H9 (cell line): Measurements from ENCODE around the gene USH2A. TPM values are rescaled to one million over a fixed set of nuclear protein-coding genes. Genes with fewer than 3 reads are reported as not detected.

Experiments used
- DNase-seq: peaks from one replicate; pipeline ENCODE4 v3.0.0-alpha.2; 2017
- H2AFZ ChIP-seq: one replicate; pipeline ENCODE4 v1.6.1; 2013; ENCODE audit warnings: mild to moderate bottlenecking, low read length, control low read depth, moderate library complexity
- H2AK5ac ChIP-seq: 2 replicates; pipeline ENCODE4 v1.6.1; 2013; ENCODE audit warnings: low read length, control low read depth, mixed read lengths; ENCODE audit not compliant: insufficient read length
- H2BK120ac ChIP-seq: one replicate; pipeline ENCODE4 v1.6.1; 2013; ENCODE audit warnings: low read depth, mild to moderate bottlenecking, low read length, control low read depth, inconsistent platforms; ENCODE audit not compliant: poor library complexity, severe bottlenecking
- H2BK12ac ChIP-seq: 2 replicates; pipeline ENCODE4 v1.6.1; 2013; ENCODE audit warnings: low read length, control low read depth, mixed read lengths, low read depth; ENCODE audit not compliant: insufficient read length
- H2BK15ac ChIP-seq: 2 replicates; pipeline ENCODE4 v1.6.1; 2013; ENCODE audit warnings: low read depth, low read length, control low read depth
- H2BK20ac ChIP-seq: one replicate; pipeline ENCODE4 v1.6.1; 2013; ENCODE audit warnings: low read depth, mild to moderate bottlenecking, low read length, control low read depth, inconsistent platforms; ENCODE audit not compliant: poor library complexity, severe bottlenecking
- H2BK5ac ChIP-seq: 2 replicates; pipeline ENCODE4 v1.6.1; 2013; ENCODE audit warnings: low read length, control low read depth, mixed read lengths; ENCODE audit not compliant: insufficient read length
- H3K14ac ChIP-seq: 2 replicates; pipeline ENCODE4 v1.6.1; 2013; ENCODE audit warnings: low read length, control low read depth; ENCODE audit not compliant: insufficient read depth
- H3K18ac ChIP-seq: 2 replicates; pipeline ENCODE4 v1.6.1; 2013; ENCODE audit warnings: low read depth, mild to moderate bottlenecking, mixed read lengths, low read length, control low read depth; ENCODE audit not compliant: insufficient read length
- H3K23ac ChIP-seq: 2 replicates; pipeline ENCODE4 v1.6.1; 2013; ENCODE audit warnings: low read length, control low read depth, mixed read lengths, low read depth; ENCODE audit not compliant: insufficient read length
- H3K23me2 ChIP-seq: 2 replicates; pipeline ENCODE4 v1.6.1; 2013; ENCODE audit warnings: low read depth, mild to moderate bottlenecking, mixed read lengths, low read length, control low read depth; ENCODE audit not compliant: insufficient read length, poor library complexity, severe bottlenecking
- H3K27ac ChIP-seq: 2 replicates; pipeline ENCODE4 v1.5.1; 2013; ENCODE audit warnings: low read length, control low read depth, mixed read lengths, low read depth; ENCODE audit not compliant: insufficient read length
- H3K27me3 ChIP-seq: 2 replicates; pipeline ENCODE4 v1.6.1; 2013; ENCODE audit warnings: low read length, control low read depth, inconsistent platforms; ENCODE audit not compliant: insufficient read depth
- H3K4ac ChIP-seq: 2 replicates; pipeline ENCODE4 v1.6.1; 2013; ENCODE audit warnings: low read depth, mild to moderate bottlenecking, control low read depth, inconsistent platforms, low read length, moderate library complexity
- H3K4me1 ChIP-seq: 2 replicates; pipeline ENCODE4 v1.6.1; 2013; ENCODE audit warnings: low read length, control low read depth, inconsistent platforms; ENCODE audit not compliant: insufficient read depth
- H3K4me2 ChIP-seq: 2 replicates; pipeline ENCODE4 v1.6.1; 2013; ENCODE audit warnings: low read length, control low read depth, mixed read lengths; ENCODE audit not compliant: insufficient read length, insufficient read depth
- H3K56ac ChIP-seq: 2 replicates; pipeline ENCODE4 v1.6.1; 2013; ENCODE audit warnings: low read depth, mild to moderate bottlenecking, mixed read lengths, low read length, control low read depth; ENCODE audit not compliant: insufficient read length
- H3K79me1 ChIP-seq: 2 replicates; pipeline ENCODE4 v1.6.1; 2013; ENCODE audit warnings: low read depth, mild to moderate bottlenecking, moderate library complexity, low read length, control low read depth, inconsistent platforms; ENCODE audit not compliant: insufficient read depth, poor library complexity, severe bottlenecking
- H3K79me2 ChIP-seq: 2 replicates; pipeline ENCODE4 v1.6.1; 2013; ENCODE audit warnings: low read length, control low read depth, inconsistent platforms; ENCODE audit not compliant: insufficient read depth
- H3K9ac ChIP-seq: 2 replicates; pipeline ENCODE4 v1.6.1; 2013; ENCODE audit warnings: low read length, control low read depth, mixed read lengths; ENCODE audit not compliant: insufficient read length; ENCODE audit errors: extremely low read depth
- H3K9me3 ChIP-seq: one replicate; pipeline ENCODE4 v1.6.1; 2013; ENCODE audit warnings: low read depth, low read length, inconsistent platforms; ENCODE audit not compliant: control insufficient read depth
- H3T11ph ChIP-seq: one replicate; pipeline ENCODE4 v1.6.1; 2013; ENCODE audit warnings: mild to moderate bottlenecking, low read length, control low read depth, inconsistent platforms
- H4K20me1 ChIP-seq: one replicate; pipeline ENCODE4 v1.6.1; 2013; ENCODE audit not compliant: control insufficient read depth, insufficient read length, insufficient read depth
- H4K5ac ChIP-seq: 2 replicates; pipeline ENCODE4 v1.6.1; 2013; ENCODE audit warnings: low read depth, mild to moderate bottlenecking, mixed read lengths, low read length, control low read depth; ENCODE audit not compliant: insufficient read length
- H4K8ac ChIP-seq: replicated peaks from 2 replicates; pipeline ENCODE4 v1.6.1; 2013; ENCODE audit warnings: low read length, control low read depth, mixed read lengths, low read depth; ENCODE audit not compliant: insufficient read length
- H4K91ac ChIP-seq: 2 replicates; pipeline ENCODE4 v1.6.1; 2013; ENCODE audit warnings: low read depth, mild to moderate bottlenecking, moderate library complexity, mixed read lengths, low read length, control low read depth; ENCODE audit not compliant: insufficient read length
- H3K27ac Mint-ChIP-seq, 3 experiments: 2 replicates in 2 of 3; 3 replicates in 1 of 3; pipeline ENCODE4 v1.8.0; 2020 to 2021; ENCODE audit warnings: mixed read lengths in 3 of 3, mild to moderate bottlenecking in 1 of 3, moderate library complexity in 1 of 3
- H3K27me3 Mint-ChIP-seq: 2 replicates; pipeline ENCODE4 v1.8.0; 2021; ENCODE audit warnings: low read depth, mild to moderate bottlenecking, moderate library complexity, mixed read lengths
- H3K36me3 Mint-ChIP-seq, 3 experiments: 2 replicates in 2 of 3; 3 replicates in 1 of 3; pipeline ENCODE4 v1.8.0; 2020 to 2021; ENCODE audit warnings: low read depth in 3 of 3, mixed read lengths in 3 of 3; ENCODE audit not compliant: insufficient read depth in 1 of 3
- H3K4me1 Mint-ChIP-seq, 2 experiments: 2 replicates each; pipeline ENCODE4 v1.8.0; 2020; ENCODE audit warnings: mixed read lengths in 2 of 2
- H3K4me3 Mint-ChIP-seq, 2 experiments: 2 replicates in 1 of 2; 3 replicates in 1 of 2; pipeline ENCODE4 v1.8.0; 2020 to 2021; ENCODE audit warnings: mild to moderate bottlenecking in 2 of 2, mixed read lengths in 2 of 2, moderate library complexity in 1 of 2
- H3K9me3 Mint-ChIP-seq, 2 experiments: 2 replicates in 1 of 2; 3 replicates in 1 of 2; pipeline ENCODE4 v1.8.0; 2020; ENCODE audit warnings: mild to moderate bottlenecking in 2 of 2, mixed read lengths in 2 of 2, moderate library complexity in 1 of 2
- CTCF ChIP-seq: fragments of 200-600 bp; sonication (generic); conservative IDR thresholded peaks from 3 replicates; pipeline ENCODE4 v1.8.0; 2021; ENCODE audit warnings: antibody characterized with exemption, mild to moderate bottlenecking
- WGBS: extraction: QIAGEN DNeasy Blood & Tissue Kit; methylation state at CpG from one replicate; pipeline ENCODE4 v1.1.7; 2013; ENCODE audit warnings: missing lambda C conversion rate, low lambda C conversion rate, mixed read lengths; ENCODE audit not compliant: insufficient read length; ENCODE audit errors: extremely low coverage; 5-methylcytosine and 5-hydroxymethylcytosine counted together
- total RNA-seq: library from RNA; stranded (reverse); gene quantifications from 2 replicates; pipeline ENCODE4 v1.2.1, GENCODE V29; 2021

USH2A gene
- total RNA-seq, 1 experiment from 2014 or later, result 0.11 TPM

DNA sequence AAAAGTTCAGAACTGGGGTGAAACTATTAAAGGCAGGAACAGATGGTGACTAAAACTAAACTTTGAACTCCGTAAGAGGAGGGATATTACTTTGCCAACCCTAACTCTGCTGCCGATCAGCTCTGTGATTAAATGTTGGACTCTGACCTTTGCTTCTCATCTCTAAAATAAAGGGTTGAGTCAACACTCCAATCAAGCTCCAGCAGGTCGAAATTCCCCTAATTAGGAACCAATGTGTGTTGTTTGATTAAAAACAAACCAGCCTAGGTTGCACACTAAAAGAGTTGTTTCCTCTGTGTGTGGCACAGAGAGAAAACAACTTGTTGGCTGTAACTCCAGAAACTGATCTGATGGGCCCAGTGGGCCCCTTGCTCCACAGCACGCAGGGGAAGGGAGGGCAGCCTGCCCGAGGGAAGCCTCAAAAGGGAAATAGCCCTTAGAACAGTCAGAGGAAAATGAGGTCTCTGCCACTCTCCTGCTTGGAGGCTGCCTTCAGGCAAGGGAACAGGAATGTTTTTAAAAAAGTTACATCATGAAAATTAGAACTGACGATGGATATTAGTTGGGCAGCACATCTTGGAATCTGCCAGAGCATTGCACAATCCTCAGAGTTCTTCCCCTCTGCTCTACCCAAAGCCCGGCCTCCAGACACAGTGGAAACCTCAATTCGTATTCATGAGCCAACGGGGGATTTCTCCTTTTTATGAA is 786.8 kb downstream of the USH2A start:
- peaks cover 14 to 26% of the 10 kb centered on the region in 2 experiments for H3K4me1 Mint-ChIP-seq

More for the DNA sequence above, 786.8 kb downstream of the USH2A start:
- Histone ChIP-seq H3K4me1 (no peaks in the 10 kb centered on the region; the same call in 1 of the 2 replicates), H3K79me2 (no peaks in the 10 kb centered on the region), H2BK120ac (no peak overlapping the region), H3K4me2 (no peak overlapping the region), H4K8ac (no peak overlapping the region), H4K5ac (no peak overlapping the region), H3K27me3 (no peaks in the 10 kb centered on the region), H3K23me2 (no peaks in the 10 kb centered on the region), H2BK5ac (no peak overlapping the region), H3K23ac (no peak overlapping the region), H3K4ac (no peak overlapping the region), H3K9me3 (no peaks in the 10 kb centered on the region), H4K91ac (no peak overlapping the region), H2BK20ac (no peak overlapping the region), H4K20me1 (no peaks in the 10 kb centered on the region), H3K9ac (no peak overlapping the region), H3K79me1 (no peaks in the 10 kb centered on the region), H3K18ac (no peak overlapping the region), H2AK5ac (no peak overlapping the region), H3K27ac (no peak overlapping the region), H3T11ph (no peak overlapping the region), H2AFZ (peak overlapping the region; percentile 71), H3K14ac (no peak overlapping the region), H2BK12ac (no peak overlapping the region), H2BK15ac (no peak overlapping the region), H3K56ac (no peak overlapping the region)
- Mint-ChIP-seq H3K27ac (peak overlapping the region in 1 of 3 experiments; percentile 74; a peak in 1 of 7 replicates), H3K9me3 (no peaks in the 10 kb centered on the region; a peak in 1 of 5 replicates), H3K36me3 (no peaks in the 10 kb centered on the region), H3K4me3 (no peak overlapping the region), H3K27me3 (no peaks in the 10 kb centered on the region)
- WGBS, result no CpG with 5 or more reads among the region's 9 CpGs
- no peak for TF ChIP-seq CTCF
- DNase-seq, result no peak
